ENCODE data around the gene CYBC1. TPM values are rescaled to one million over a fixed set of nuclear protein-coding genes. Genes with fewer than 3 reads are reported as not detected.

Gene CYBC1
- total and polyA plus RNA-seq, 9 of the 15 experiments (the other 6 are each of a cell fraction or from before 2014, with no cell fraction given) = 1.3 to 71.8 (median 49.9) TPM

DNA sequence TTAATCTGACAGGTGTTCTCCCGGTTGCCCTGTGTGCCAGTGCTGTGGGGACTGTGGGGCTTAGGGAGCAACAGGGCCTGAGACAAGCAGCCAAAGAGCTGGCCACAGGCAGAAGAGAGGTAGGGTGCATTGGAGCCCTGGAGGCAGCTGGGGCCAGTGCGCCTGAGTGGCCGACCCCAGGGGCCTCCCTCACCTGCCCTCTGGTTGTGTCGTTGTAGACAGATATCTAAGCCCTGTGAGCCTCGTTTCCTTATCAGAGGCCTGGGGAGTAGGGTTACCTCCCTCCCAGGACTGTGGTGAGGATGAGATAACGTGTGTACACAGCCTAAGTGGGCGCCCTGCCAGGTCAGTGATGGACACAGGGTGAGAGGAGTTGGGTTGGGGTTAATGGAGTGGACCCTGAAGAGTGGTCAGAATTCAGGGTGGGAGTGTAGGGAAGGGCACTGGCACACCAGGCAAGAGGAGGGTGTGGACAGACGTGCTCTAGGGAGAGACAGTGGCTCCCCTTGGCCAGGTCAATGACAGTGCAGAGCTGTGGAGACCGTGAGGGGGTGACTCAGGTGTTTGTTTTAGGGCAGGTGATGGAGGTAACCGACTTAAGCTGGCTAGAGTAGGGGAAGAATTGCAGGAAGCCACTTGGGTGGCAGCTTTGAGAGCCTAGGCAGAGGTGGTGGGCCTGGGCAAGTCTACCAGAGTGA, 11.4 kb upstream of the CYBC1 start (continued):
- TF ChIP-seq HDAC8 (tag; IDR thresholded peaks at IDR 0.05) (peak; percentile 60; the same call in 1 of the 2 replicates), XRCC5 (IDR thresholded peaks at IDR 0.05; ENCODE audit: low read depth, low read length) (no peak; the same call in 1 of the 2 replicates), ZNF217 (CRISPR knock-in tag; IDR thresholded peaks at IDR 0.05) (no peak), SMARCC2 (IDR thresholded peaks at IDR 0.05; ENCODE audit: low read depth) (peak; percentile 98), PYGO2 (tag; IDR thresholded peaks at IDR 0.05) (0 out of 2 replicates have a peak, but pooled peaks have one; percentile 66), NFYB (IDR thresholded peaks at IDR 0.05; ENCODE audit: extremely low read depth, insufficient read length) (no peak), L3MBTL2 (IDR thresholded peaks at IDR 0.05) (no peak; the same call in 1 of the 2 replicates), KLF10 (CRISPR knock-in tag; IDR thresholded peaks at IDR 0.05) (no peak), CREBBP (IDR thresholded peaks at IDR 0.05; ENCODE audit: low read depth, low read length) (no peak), BDP1 (IDR thresholded peaks at IDR 0.05; ENCODE audit: insufficient read depth, insufficient read length) (no peak), PTTG1 (tag; IDR thresholded peaks at IDR 0.05; ENCODE audit: low read depth) (no peak), SOX6 (IDR thresholded peaks at IDR 0.05) (peak; percentile 98), POLR2G (IDR thresholded peaks at IDR 0.05; ENCODE audit: low read depth, low read length) (no peak)
- TF ChIP-seq, protein P1, sequence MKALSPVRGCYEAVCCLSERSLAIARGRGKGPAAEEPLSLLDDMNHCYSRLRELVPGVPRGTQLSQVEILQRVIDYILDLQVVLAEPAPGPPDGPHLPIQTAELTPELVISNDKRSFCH (CRISPR knock-in tag; IDR thresholded peaks at IDR 0.05) = no peak
- TF ChIP-seq, protein P1 (tag; IDR thresholded peaks at IDR 0.05) = peak; percentile 74; the same call in 1 of the 2 replicates
- TF ChIP-seq, protein P2, sequence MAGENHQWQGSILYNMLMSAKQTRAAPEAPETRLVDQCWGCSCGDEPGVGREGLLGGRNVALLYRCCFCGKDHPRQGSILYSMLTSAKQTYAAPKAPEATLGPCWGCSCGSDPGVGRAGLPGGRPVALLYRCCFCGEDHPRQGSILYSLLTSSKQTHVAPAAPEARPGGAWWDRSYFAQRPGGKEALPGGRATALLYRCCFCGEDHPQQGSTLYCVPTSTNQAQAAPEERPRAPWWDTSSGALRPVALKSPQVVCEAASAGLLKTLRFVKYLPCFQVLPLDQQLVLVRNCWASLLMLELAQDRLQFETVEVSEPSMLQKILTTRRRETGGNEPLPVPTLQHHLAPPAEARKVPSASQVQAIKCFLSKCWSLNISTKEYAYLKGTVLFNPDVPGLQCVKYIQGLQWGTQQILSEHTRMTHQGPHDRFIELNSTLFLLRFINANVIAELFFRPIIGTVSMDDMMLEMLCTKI (IDR thresholded peaks at IDR 0.05; ENCODE audit: partially characterized antibody) = no peak
- TF ChIP-seq, protein P3, sequence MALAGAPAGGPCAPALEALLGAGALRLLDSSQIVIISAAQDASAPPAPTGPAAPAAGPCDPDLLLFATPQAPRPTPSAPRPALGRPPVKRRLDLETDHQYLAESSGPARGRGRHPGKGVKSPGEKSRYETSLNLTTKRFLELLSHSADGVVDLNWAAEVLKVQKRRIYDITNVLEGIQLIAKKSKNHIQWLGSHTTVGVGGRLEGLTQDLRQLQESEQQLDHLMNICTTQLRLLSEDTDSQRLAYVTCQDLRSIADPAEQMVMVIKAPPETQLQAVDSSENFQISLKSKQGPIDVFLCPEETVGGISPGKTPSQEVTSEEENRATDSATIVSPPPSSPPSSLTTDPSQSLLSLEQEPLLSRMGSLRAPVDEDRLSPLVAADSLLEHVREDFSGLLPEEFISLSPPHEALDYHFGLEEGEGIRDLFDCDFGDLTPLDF (CRISPR knock-in tag; IDR thresholded peaks at IDR 0.05) = 0 out of 2 replicates have a peak, but pooled peaks have one; percentile 10
- TF ChIP-seq, protein P4, sequence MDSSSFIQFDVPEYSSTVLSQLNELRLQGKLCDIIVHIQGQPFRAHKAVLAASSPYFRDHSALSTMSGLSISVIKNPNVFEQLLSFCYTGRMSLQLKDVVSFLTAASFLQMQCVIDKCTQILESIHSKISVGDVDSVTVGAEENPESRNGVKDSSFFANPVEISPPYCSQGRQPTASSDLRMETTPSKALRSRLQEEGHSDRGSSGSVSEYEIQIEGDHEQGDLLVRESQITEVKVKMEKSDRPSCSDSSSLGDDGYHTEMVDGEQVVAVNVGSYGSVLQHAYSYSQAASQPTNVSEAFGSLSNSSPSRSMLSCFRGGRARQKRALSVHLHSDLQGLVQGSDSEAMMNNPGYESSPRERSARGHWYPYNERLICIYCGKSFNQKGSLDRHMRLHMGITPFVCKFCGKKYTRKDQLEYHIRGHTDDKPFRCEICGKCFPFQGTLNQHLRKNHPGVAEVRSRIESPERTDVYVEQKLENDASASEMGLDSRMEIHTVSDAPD (CRISPR knock-in tag; IDR thresholded peaks at IDR 0.05) = no peak
- TF ChIP-seq, protein P5, sequence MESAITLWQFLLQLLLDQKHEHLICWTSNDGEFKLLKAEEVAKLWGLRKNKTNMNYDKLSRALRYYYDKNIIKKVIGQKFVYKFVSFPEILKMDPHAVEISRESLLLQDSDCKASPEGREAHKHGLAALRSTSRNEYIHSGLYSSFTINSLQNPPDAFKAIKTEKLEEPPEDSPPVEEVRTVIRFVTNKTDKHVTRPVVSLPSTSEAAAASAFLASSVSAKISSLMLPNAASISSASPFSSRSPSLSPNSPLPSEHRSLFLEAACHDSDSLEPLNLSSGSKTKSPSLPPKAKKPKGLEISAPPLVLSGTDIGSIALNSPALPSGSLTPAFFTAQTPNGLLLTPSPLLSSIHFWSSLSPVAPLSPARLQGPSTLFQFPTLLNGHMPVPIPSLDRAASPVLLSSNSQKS (CRISPR knock-in tag; IDR thresholded peaks at IDR 0.05) = no peak
- TF ChIP-seq, protein P6, sequence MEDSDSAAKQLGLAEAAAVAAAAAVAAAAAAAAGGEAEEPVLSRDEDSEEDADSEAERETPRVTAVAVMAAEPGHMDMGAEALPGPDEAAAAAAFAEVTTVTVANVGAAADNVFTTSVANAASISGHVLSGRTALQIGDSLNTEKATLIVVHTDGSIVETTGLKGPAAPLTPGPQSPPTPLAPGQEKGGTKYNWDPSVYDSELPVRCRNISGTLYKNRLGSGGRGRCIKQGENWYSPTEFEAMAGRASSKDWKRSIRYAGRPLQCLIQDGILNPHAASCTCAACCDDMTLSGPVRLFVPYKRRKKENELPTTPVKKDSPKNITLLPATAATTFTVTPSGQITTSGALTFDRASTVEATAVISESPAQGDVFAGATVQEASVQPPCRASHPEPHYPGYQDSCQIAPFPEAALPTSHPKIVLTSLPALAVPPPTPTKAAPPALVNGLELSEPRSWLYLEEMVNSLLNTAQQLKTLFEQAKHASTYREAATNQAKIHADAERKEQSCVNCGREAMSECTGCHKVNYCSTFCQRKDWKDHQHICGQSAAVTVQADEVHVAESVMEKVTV (CRISPR knock-in tag; IDR thresholded peaks at IDR 0.05) = no peak

All from K562 (cell line).